Amniotic stem cell (primary cell): ENCODE data around the gene TEK.

Experiments used
- DNase-seq: peaks from one replicate; lab custom pipeline; 2025; lab: John Stamatoyannopoulos, UW

TEK gene

DNA sequence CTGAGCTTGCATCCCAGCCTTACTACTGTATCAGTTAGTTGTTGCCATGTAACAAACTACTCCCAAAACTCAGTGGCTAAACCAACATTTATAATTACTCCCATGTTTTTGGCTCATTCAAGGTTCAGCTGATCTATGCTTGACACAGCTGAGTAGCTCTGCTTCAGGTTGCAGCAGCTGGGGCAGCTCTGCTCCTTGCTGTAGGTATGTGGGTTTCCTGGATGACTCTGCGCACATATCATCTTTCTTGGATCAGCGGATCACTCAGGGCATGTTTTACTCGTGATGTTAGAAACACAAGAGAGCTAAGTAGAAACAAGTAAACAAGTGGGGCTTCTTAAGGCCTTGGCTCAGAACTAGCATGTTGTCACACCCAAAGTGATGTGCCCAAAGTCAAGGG is 15.1 kb downstream of the TEK start:
- no peak for DNase-seq

DNA sequence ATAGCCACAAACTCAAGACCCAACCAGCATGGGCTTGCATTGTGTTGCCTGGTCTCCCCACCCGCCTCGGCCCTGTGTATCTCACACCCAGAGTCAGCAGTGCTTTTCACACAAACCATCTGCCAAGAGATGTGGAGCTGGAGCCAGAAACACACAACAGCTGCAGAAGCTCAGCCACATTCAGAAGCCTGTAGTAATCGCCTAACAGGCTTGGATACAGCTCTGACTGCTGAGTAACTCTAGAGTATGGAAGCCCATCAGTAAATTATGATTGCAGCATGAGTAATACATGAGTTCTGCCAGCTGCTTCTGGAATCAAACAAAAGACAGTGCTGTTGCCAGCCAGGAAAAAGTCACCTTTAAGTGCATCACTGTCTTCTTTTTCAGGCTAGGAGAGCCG is 16.0 kb downstream of the TEK start:
- peak; percentile 66 for DNase-seq

DNA sequence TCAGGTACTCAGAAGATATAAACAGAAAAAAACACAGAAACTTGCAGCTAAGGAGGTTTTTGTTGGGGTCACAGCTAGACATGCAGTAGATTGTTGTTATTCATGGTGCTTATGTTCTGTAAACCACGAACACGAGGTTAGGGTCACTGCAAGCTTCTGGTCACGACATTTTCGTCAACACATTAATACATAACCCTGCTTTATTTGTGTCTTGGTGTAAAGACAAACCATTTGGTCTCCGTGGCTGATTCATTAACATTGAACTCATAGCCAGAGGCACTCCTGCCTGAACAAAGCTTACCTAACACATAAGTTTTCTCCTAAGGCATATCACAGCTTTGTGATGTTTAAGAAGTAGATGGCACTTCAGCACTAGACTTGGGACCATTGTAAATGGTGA is 16.9 kb downstream of the TEK start:
- no peak for DNase-seq

DNA sequence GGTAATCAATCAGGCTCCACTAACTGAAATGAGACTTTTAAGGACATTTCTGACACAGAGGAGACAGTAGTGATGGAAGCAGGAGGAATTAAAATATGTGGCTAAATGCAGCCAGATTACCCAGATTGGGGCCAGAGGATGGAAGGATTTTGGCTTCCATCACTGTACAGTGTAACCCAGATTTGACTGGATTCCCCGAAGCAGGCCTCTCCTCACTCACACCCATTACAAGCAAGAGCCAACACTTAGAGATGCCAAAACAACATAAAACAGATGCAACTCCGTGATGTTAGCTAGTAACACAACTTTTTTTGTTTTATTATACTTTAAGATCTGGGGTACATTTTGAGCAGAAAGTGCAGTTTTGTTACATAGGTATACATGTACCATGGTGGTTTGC is 17.6 kb downstream of the TEK start:
- DNase-seq: no peak

DNA sequence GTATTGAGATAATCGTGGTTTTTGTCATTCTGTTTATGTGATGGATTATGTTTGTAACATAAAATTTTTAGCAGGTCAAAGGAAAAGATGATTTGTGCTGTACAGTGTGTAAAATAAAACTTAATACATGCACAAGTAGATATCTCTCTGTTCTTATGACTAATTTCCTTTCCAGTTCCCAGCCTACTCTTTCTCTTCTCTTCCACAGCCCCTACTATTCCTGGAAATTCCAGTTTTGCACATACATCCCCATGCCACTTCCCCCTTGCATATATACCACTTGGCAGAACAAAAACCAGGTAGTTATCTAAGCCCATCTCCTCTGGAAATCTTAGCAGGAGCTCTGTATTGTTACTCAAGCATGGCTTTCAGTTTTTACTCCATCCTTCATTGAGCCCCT is 20.2 kb downstream of the TEK start:
- DNase-seq: no peak

DNA sequence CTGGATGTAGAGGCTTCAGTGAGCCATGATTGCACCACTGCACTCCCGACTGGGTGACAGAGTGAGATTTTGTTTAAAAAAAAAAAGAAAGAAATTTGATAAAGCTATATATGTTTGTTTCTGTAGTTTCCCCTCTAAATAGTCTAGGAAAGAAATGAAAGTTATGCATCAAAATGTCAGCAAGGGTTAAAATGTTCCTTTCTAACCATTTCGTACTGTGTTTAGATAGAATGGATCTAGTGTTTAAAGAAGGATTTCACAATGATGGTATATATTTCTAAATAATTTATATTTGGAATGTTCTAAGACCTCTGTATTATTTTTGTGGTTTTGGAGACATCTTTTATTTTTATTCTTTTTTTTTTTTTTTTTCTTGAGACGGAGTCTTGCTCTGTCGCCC is 22.7 kb downstream of the TEK start:
- no peak for DNase-seq

DNA sequence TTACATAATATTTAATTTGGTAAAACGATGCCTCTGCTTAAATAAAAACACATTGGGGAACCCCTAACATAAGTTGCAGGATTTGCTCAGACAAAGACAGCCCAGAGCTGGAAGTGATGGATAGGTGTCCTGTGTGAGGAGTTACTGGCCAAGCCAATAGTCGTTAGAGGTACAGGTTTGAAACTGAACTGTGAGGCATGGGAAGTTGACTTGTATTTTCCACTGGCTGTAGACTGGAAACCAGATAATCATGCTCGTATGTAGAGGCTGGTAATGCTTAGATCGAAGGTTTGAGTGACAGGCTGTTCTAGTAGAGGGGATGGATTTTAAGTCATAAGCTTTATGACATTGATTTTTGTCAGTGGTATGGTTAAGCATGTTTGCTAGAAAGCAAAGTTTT is 24.8 kb downstream of the TEK start:
- no peak for DNase-seq

DNA sequence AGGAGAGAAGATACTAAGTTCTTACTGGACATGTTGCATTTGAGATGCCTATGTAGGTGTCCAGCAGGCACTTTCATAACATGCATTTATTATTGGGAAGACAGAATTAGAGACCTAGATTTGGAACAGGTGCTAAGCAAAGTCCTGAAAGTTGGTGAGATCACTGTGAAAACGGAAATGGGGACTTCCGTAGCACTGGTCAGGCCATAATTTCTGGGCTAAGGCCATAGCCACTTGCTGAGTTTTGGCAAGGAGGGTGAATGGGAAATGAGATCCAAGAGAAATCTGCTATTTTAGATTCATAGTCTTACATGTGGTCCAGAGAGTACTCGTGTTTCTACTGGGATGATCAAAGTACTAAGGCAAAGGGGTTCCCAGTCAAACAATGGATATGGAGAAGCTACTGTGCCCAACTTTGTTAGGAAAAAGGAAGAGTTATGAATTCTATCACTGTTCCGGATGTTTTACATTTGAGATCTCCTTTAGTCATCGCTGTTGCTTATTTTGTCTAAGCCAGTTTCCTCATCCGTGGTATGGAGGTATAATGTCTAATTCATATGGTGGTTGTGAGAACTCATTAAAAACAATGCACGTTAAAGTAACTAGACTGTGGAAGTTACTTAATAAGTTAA is 33.4 kb downstream of the TEK start:
- DNase-seq: no peak

DNA sequence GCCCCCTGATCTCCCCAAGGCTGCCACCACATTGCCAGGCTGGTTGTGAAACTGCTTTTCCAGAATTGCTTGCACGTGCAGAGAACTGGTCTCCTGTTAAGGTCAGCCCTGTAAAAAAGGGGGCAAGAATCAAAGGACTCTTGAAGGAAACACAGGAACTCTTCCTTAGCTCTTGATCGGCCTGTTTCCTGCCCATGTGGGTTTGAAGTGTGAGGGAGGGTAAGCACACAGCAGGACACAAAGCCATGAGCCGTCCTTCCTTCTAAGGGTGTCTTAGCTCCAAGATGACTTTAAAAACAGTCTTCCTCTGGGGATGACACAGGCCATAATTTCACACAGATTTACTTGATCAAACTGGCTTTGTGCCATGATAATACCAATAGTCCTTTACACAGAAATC is 36.1 kb downstream of the TEK start:
- no peak for DNase-seq

DNA sequence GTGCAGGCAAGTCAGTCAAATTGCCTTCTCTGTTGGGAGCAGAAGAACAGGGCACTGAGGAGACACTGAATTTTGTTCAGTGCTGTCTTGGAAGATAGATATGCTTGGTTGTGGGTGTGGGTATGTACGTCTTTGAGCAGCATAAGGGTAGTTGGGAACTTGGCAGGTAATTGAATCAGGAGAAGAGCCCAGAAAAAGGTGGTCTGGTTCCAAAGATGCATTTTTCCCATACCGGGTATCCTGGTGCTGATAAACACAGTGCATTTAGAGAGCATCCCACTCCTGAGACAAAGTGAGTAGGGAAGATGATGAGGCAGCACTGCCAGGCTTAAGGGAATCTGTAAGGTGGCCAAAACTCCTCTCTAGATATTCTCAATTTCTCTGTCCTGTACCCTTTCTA is 40.6 kb downstream of the TEK start:
- DNase-seq: no peak

DNA sequence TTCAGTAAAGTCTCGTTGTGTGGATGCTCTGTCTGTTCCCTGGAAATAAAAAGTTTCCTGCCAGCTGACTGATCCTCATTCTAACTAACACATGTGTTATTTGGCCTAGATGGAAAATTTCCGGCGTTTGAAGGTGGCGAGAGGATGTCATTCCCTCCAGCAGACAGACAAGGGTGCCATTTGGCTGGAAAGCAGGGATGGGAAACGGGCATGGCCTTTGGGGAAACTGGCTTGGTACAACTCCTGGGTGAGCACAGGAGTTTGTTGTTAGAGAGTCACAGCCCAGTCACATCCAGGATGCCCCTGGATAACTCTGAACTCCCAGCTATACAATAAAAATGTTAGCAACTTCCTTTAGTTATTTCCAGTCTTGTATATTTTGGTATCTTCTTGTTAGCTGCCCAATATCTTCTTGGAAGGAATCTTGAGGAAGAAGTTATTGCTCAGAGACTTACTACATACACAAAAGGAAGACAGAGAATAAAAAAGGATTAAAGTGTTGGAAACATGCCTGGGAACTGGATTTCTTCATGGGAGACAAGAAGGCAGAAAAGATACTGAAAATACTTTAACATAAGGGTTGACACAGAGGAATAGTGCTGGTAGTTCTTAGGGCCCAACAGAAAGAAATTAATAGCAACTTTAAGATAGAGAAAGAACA is 41.9 kb downstream of the TEK start:
- DNase-seq: no peak

DNA sequence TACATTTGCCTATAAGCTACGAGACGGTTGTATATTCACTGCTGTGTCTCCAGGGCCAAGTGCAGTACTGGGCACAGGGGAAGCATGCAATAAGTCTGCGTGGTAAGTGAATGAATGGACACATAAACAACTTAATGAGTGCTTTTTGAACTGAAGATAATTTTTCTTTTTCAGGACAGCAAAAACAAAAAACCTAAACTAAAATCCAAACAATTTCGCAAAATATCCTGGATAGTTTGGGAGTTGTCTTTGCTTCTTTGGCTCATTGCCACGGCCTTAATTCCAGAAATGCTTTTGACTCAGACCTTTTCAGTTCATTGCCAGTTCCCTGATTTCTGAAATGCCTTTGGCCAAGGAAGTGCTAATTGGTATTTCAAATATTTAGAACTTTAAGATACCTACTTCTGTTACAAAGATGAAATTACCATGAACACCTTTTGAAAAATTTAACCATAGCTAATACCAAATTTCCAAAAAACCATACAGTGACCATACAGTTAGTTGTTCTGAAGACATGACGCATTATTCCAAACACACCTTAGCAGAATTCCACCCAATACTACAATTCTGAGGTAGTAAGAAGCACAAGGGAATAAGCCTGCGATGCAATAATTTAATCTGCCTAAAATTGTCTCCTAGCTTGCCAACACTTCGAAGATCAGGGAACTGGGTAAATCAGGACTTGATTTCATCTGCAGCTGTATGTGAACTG is 42.8 kb downstream of the TEK start:
- DNase-seq: no peak

DNA sequence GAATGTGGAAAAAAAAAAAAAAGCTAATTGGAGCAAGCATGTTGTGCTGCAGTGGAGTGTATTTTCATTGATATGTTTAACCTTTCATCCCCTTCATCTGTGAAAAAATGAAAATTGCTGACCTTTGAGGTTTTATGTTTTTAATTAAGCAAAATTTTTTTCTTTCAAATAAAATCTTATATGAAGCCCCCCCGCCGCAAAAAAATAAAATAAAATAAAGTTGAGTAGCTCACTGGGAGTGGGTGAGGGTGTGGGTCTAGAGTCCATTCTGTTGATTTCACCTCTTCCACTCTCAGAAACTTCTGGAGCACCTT is 43.3 kb downstream of the TEK start:
- no peak for DNase-seq

DNA sequence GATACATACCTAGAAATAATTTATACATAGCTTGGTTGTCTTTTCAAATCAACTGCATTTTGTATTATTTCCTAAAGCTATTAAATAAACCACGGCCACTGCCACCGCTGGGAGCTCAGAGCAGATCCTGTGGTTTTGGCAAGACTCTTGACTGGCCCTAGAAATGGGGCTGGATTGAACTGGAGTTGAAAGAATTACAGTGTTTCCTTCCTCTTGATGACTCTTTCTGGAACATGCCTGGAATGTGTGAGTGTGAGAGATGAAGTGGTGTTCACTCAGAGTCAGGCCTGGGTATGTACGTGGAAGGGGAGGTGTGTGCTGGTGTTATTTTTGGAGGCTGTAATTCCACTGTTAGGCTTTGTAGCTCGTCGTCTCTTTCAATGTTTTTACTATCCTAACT is 45.9 kb downstream of the TEK start:
- DNase-seq: peak; percentile 29

DNA sequence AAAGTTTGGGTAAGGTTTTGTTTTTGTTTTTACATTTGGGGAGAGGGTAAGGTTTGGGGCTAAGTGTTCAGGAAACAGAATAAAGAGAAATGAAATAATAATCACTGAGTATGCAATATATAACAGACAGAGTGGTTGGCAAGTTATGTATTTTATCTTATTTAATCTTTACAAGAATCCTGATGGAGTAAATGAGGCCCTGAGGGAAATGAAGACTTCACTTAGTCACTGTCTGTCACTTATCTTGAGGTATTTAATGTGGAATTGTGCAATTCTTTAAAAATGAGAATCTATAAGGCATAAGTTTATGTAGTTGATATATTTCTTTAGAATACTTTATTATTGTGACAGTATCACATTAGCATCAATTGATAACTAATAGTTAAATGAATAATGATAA is 48.1 kb downstream of the TEK start:
- DNase-seq: no peak

DNA sequence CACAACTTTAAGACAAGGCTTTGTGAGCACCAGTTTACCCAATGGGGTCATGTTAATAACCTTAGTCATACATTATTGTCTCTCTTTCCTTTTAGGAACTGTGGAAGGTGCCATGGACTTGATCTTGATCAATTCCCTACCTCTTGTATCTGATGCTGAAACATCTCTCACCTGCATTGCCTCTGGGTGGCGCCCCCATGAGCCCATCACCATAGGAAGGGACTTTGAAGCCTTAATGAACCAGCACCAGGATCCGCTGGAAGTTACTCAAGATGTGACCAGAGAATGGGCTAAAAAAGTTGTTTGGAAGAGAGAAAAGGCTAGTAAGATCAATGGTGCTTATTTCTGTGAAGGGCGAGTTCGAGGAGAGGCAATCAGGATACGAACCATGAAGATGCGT is 48.7 kb downstream of the TEK start:
- DNase-seq: no peak

DNA sequence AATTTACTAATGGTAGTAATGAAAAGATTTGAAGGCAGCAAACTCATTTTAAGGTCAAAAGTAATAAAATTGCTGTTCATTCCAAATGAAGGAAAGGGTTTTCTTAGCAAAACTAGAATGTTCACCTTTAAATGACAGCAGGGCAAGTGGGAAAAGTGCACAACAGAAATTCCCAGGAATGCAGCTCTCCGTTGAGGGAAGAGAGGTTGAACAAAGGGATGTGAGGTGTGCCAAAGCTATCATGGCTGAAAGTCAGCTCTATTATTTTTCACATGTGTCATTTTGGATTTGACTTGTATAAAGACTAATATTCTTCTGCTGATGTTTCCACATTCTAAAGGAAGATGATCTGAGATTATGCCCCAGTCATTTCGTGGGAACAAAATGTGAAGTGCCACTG is 51.6 kb downstream of the TEK start:
- no peak for DNase-seq

DNA sequence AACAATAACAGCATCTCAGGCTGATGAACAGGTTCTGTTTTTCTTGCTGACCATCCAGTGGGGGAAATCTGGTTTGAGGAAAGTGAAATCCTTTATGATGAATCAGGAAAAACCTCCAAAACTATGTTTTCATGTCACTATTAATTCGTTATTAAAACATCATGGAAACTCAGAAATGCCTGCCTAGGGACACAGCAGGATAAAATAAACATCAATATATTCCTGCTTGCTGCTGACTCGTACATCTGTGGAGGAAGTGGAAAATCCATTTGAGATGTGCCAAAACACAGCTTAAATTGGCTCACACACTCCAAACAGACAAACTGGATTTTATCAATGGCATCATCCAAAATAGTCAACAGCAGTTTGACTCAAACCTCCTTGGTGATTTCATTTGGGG is 53.0 kb downstream of the TEK start:
- peak; percentile 24 for DNase-seq

DNA sequence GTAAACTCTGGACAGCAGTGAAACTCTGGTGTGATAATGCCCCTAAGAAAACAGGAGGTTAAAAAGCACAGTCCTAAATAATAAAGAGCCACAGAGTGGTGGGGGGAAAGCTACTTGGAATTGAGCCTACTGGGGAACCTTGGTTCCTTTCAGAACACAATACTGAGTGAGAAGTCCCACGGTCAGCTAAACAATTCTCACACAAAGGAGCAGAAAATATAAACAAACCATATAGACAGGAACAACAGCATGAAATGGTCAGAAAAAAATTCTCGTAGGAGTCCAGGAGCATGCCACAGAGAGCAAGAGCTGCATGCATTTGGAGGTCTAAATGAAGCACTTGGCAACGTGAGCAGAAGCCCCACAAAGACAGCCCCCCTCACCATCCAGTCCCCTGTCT is 56.0 kb downstream of the TEK start:
- no peak for DNase-seq

DNA sequence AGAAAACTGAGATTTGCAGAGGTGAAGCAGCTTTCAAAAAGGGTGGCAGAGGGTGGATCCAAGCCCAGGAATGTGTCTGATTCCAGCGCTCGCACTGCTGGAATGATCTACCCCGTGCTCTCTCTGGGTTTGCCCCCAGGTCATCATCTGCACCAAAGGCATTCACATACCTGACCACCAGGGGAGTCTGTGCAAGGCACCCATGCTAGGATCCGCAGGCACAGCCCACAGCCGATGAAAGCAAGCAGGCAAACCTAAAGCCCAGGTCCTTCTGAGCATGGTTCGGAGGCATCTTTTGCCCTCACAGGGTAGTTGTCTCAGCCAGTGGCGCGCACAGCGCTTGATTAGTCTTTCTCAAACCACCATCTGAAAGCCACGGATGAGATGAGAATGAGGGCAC is 56.6 kb downstream of the TEK start:
- no peak for DNase-seq

DNA sequence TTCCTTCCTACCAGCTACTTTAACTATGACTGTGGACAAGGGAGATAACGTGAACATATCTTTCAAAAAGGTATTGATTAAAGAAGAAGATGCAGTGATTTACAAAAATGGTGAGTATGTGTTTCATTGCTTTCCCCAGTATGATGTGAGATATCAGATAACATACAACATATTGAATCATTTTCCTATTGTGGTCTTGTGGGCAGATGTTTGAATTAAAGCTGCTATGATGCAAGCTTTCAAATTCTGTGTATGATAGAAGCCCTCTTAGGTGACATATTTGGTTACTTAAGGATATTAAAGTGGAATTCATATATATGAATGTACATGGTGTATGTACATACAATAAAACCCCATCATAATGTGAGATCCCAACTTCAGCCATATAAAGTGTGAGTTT is 59.5 kb downstream of the TEK start:
- DNase-seq: no peak

DNA sequence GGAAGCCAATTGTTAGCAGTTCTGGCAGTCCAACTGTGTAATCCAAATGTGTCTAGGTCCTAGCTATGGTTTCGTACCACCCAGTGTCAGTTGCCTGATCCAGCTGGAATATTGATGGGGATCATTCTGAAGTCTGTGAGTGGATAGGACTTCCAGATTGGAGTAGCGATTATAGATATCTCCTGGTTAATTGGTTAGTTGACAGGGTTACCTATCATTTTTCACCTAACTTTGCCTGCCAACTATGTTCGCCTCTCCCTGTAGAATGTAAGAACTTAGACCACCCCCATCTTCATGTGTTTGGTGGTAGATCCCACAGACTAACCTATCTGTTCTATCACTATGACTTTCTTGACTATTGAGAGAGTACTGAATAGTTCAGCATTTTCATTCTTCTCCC is 59.9 kb downstream of the TEK start:
- no peak for DNase-seq

DNA sequence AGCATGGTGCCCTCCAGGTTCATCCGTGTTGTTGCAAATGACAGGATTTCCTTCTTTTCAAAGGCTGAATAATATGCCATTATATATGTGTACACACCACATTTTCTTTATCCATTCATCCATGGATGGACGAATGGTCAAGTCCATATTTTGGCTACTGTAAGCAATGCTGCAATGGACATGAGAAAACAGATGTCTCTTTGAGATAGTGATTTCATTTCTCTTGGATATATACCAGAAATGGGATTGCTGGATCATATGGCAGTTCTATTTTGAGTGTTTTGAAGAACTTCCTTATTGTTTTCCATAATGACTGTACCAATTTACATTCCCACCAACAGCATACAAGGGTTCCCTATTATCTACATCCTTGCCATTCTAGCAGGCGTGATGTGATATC is 67.9 kb downstream of the TEK start:
- DNase-seq: no peak
